ENCODE data around the gene ZNF462. TPM values are rescaled to one million over a fixed set of nuclear protein-coding genes. Genes with fewer than 3 reads are reported as not detected.

Gene ZNF462
- total RNA-seq, 8 experiments from 2014 or later: 0.49 to 85.2 (median 47.8) TPM

- Histone ChIP-seq H3K4me3 (no peak overlapping the region), H3K27ac (no peak overlapping the region), H3K4me1 (replicated peaks in 1 of 2) (no peaks in the 10 kb centered on the region)
- WGBS, 10 experiments: 67 to 95% (median 78%) methylated on average over 2 to 8 of the region's 8 CpGs
- in situ Hi-C loops (cut with MboI; ENCODE audit: low pct_unique_long_range_greater_than_20kb in 2 of 9, low sequenced_read_pairs in 9 of 9, unreplicated experiment in 9 of 9): no loop called here
- ATAC-seq (replicated peaks in 6 of 8): peak in 2 of 8 experiments; percentile 69 to 78
Measured at GRCh38 chr9:106947106-106947900, 84.3 kb downstream of the ZNF462 start.

- no peak for ATAC-seq (replicated peaks in 6 of 8)
- no peaks in the 10 kb centered on the region for H3K4me1 ChIP-seq (replicated peaks in 1 of 2)
- no peak overlapping the region for H3K27ac ChIP-seq
- WGBS, 10 experiments: 29 to 100% (median 85%) methylated on average over 1 to 3 of the region's 3 CpGs
- no peak overlapping the region for H3K4me3 ChIP-seq
- in situ Hi-C loops (cut with MboI; ENCODE audit: low pct_unique_long_range_greater_than_20kb in 2 of 9, low sequenced_read_pairs in 9 of 9, unreplicated experiment in 9 of 9): no loop called here
Measured at GRCh38 chr9:106953174-106953573, 90.2 kb downstream of the ZNF462 start.

- in situ Hi-C loops (cut with MboI; ENCODE audit: low pct_unique_long_range_greater_than_20kb in 2 of 9, low sequenced_read_pairs in 9 of 9, unreplicated experiment in 9 of 9): no loop called here
Measured at GRCh38 chr9:106954558-106954957, 91.6 kb downstream of the ZNF462 start.

GRCh38 chr9:106954974-106955850 lies 92.2 kb downstream of the ZNF462 start:
- ATAC-seq (replicated peaks in 6 of 8): peak in 4 of 8 experiments; percentile 31 to 86 (median 53)
- in situ Hi-C loops (cut with MboI; ENCODE audit: low pct_unique_long_range_greater_than_20kb in 2 of 9, low sequenced_read_pairs in 9 of 9, unreplicated experiment in 9 of 9): no loop called here
- no peaks in the 10 kb centered on the region for H3K4me1 ChIP-seq (replicated peaks in 1 of 2)
- no peak overlapping the region for H3K27ac ChIP-seq
- no peak overlapping the region for H3K4me3 ChIP-seq
- WGBS, 10 experiments: 68 to 100% (median 92%) methylated on average over 1 to 3 of the region's 3 CpGs; no CpG with 5 or more reads in 1 of the 10 experiments

More at GRCh38 chr9:106954558-106954957, 91.6 kb downstream of the ZNF462 start:
- H3K4me1 ChIP-seq (replicated peaks in 1 of 2): no peaks in the 10 kb centered on the region
- no peak for ATAC-seq (replicated peaks in 6 of 8)
- H3K4me3 ChIP-seq: no peak overlapping the region
- 38 to 100% (median 75%) methylated on average over 1 of the region's 1 CpG; no CpG with 5 or more reads in 1 of the 10 experiments for WGBS, 10 experiments
- H3K27ac ChIP-seq: no peak overlapping the region

- WGBS, 10 experiments: 0 to 100% (median 84%) methylated on average over 1 to 5 of the region's 5 CpGs; no CpG with 5 or more reads in 2 of the 10 experiments
- H3K4me3 ChIP-seq: no peak overlapping the region
- peaks cover 3 to 7% of the 10 kb centered on the region in 2 donors for H3K4me1 ChIP-seq (replicated peaks in 1 of 2)
- ATAC-seq (replicated peaks in 6 of 8): peak in 1 of 8 experiments; percentile 62
- in situ Hi-C loops (cut with MboI; ENCODE audit: low pct_unique_long_range_greater_than_20kb in 2 of 9, low sequenced_read_pairs in 9 of 9, unreplicated experiment in 9 of 9): no loop called here
- no peak overlapping the region for H3K27ac ChIP-seq
Measured at GRCh38 chr9:106956971-106957370, 94.0 kb downstream of the ZNF462 start.

GRCh38 chr9:106958955-106959657 lies 96.1 kb downstream of the ZNF462 start:
- no peak for ATAC-seq (replicated peaks in 6 of 8)
- Histone ChIP-seq H3K4me1 (replicated peaks in 1 of 2) (peaks cover 5 to 8% of the 10 kb centered on the region in 2 donors), H3K27ac (no peak overlapping the region), H3K4me3 (no peak overlapping the region)
- in situ Hi-C loops (cut with MboI; ENCODE audit: low pct_unique_long_range_greater_than_20kb in 2 of 9, low sequenced_read_pairs in 9 of 9, unreplicated experiment in 9 of 9): no loop called here

- WGBS, 10 experiments: 29 to 80% (median 71%) methylated on average over 1 to 5 of the region's 5 CpGs
- no peak for ATAC-seq (replicated peaks in 6 of 8)
- no peak overlapping the region for H3K4me3 ChIP-seq
- H3K27ac ChIP-seq: no peak overlapping the region
- in situ Hi-C loops (cut with MboI; ENCODE audit: low pct_unique_long_range_greater_than_20kb in 2 of 9, low sequenced_read_pairs in 9 of 9, unreplicated experiment in 9 of 9): no loop called here
- H3K4me1 ChIP-seq (replicated peaks in 1 of 2): peaks cover 5 to 8% of the 10 kb centered on the region in 2 donors
Measured at GRCh38 chr9:106960258-106960657, 97.3 kb downstream of the ZNF462 start.

GRCh38 chr9:106961623-106962022 lies 98.7 kb downstream of the ZNF462 start:
- in situ Hi-C loops (cut with MboI; ENCODE audit: low pct_unique_long_range_greater_than_20kb in 2 of 9, low sequenced_read_pairs in 9 of 9, unreplicated experiment in 9 of 9): no loop called here
- Histone ChIP-seq H3K4me1 (replicated peaks in 1 of 2) (peaks cover 5 to 8% of the 10 kb centered on the region in 2 donors), H3K27ac (no peak overlapping the region), H3K4me3 (no peak overlapping the region)
- no peak for ATAC-seq (replicated peaks in 6 of 8)
- 10 to 100% (median 92%) methylated on average over 1 to 2 of the region's 2 CpGs; no CpG with 5 or more reads in 1 of the 10 experiments for WGBS, 10 experiments

GRCh38 chr9:106962122-106962521 lies 99.2 kb downstream of the ZNF462 start:
- Histone ChIP-seq H3K27ac (no peak overlapping the region), H3K4me1 (replicated peaks in 1 of 2) (peaks cover 5 to 8% of the 10 kb centered on the region in 2 donors), H3K4me3 (no peak overlapping the region)
- 6 to 76% (median 53%) methylated on average over 1 to 2 of the region's 2 CpGs for WGBS, 10 experiments
- in situ Hi-C loops (cut with MboI; ENCODE audit: low pct_unique_long_range_greater_than_20kb in 2 of 9, low sequenced_read_pairs in 9 of 9, unreplicated experiment in 9 of 9): no loop called here
- ATAC-seq (replicated peaks in 6 of 8): peak in 3 of 8 experiments; percentile 65 to 88 (median 72)

- Histone ChIP-seq H3K27ac (no peak overlapping the region), H3K4me3 (no peak overlapping the region), H3K4me1 (replicated peaks in 1 of 2) (peaks cover 5 to 8% of the 10 kb centered on the region in 2 donors)
- ATAC-seq (replicated peaks in 6 of 8): peak in 4 of 8 experiments; percentile 32 to 50 (median 43)
- 62 to 95% (median 83%) methylated on average over 1 to 8 of the region's 8 CpGs for WGBS, 10 experiments
- in situ Hi-C loops (cut with MboI; ENCODE audit: low pct_unique_long_range_greater_than_20kb in 2 of 9, low sequenced_read_pairs in 9 of 9, unreplicated experiment in 9 of 9): no loop called here
Measured at GRCh38 chr9:106962615-106963363, 99.8 kb downstream of the ZNF462 start.

- Histone ChIP-seq H3K4me3 (no peak overlapping the region), H3K27ac (no peak overlapping the region), H3K4me1 (replicated peaks in 1 of 2) (peaks cover 5 to 8% of the 10 kb centered on the region in 2 donors)
- no peak for ATAC-seq (replicated peaks in 6 of 8)
- in situ Hi-C loops (cut with MboI; ENCODE audit: low pct_unique_long_range_greater_than_20kb in 2 of 9, low sequenced_read_pairs in 9 of 9, unreplicated experiment in 9 of 9): no loop called here
- WGBS, 10 experiments: 33 to 100% (median 76%) methylated on average over 1 to 3 of the region's 3 CpGs; no CpG with 5 or more reads in 3 of the 10 experiments
Measured at GRCh38 chr9:106963684-106964083, 100.7 kb downstream of the ZNF462 start.

- no peak for ATAC-seq (replicated peaks in 6 of 8)
- in situ Hi-C loops (cut with MboI; ENCODE audit: low pct_unique_long_range_greater_than_20kb in 2 of 9, low sequenced_read_pairs in 9 of 9, unreplicated experiment in 9 of 9): no loop called here
- no peak overlapping the region for H3K4me3 ChIP-seq
- WGBS, 10 experiments: 39 to 100% (median 84%) methylated on average over 1 to 2 of the region's 2 CpGs
- H3K4me1 ChIP-seq (replicated peaks in 1 of 2): peaks cover 5 to 8% of the 10 kb centered on the region in 2 donors
- no peak overlapping the region for H3K27ac ChIP-seq
Measured at GRCh38 chr9:106964329-106964728, 101.4 kb downstream of the ZNF462 start.
